Transverse colon (tissue), 4 donors: ENCODE data around the gene BDKRB1. TPM values are rescaled to one million over a fixed set of nuclear protein-coding genes. Genes with fewer than 3 reads are reported as not detected.
A peak's percentile ranks its signal among the peaks of the same experiment; 100 is the strongest.
"Not testable (repeated sequence)": the region's sequence is repeated elsewhere in the genome, so short reads cannot be mapped to it uniquely, and the experiment has no call there.

Source experiments
- DNase-seq: peaks from one replicate; pipeline ENCODE4 v3.0.0-alpha.2; 2019
- H3K27ac ChIP-seq, 4 donors: fragments of 200-600 bp; sonication (generic); 2 replicates each; pipeline ENCODE4 v1.5.1; 2016 to 2018; ENCODE audit warnings: inconsistent platforms in 4 of 4
- H3K27me3 ChIP-seq: fragments of 200-600 bp; sonication (generic); 2 replicates; pipeline ENCODE4 v1.5.1; 2017; ENCODE audit warnings: inconsistent platforms
- H3K36me3 ChIP-seq, 4 donors: fragments of 200-600 bp; sonication (generic); 2 replicates each; pipeline ENCODE4 v1.5.1; 2017 to 2019; ENCODE audit warnings: inconsistent platforms in 4 of 4
- H3K4me1 ChIP-seq, 4 donors: fragments of 200-600 bp; sonication (generic); 2 replicates each; pipeline ENCODE4 v1.5.1; 2017 to 2020; ENCODE audit warnings: inconsistent platforms in 4 of 4
- H3K4me3 ChIP-seq, 4 donors: fragments of 200-600 bp; sonication (generic); 1 replicate in 1 of 4; 2 replicates in 3 of 4; pipeline versions ENCODE4 v1.5.1 to v1.6.1; 2017 to 2019; ENCODE audit warnings: inconsistent platforms in 4 of 4
- H3K9me3 ChIP-seq, 2 donors: fragments of 200-600 bp; sonication (generic); 2 replicates each; pipeline ENCODE4 v1.5.1; 2017 to 2019; ENCODE audit warnings: inconsistent platforms in 2 of 2
- CTCF ChIP-seq, 5 experiments: fragments of 200-600 bp in 3 of 5; fragments of 450-650 bp in 2 of 5; sonication (generic) in 3 of 5; IDR thresholded peaks; 1 replicate in 2 of 5; 2 replicates in 3 of 5; pipeline ENCODE4 v1.5.1; 2016 to 2017; ENCODE audit warnings: antibody characterized with exemption in 5 of 5, inconsistent platforms in 3 of 5, mild to moderate bottlenecking in 2 of 5, moderate library complexity in 1 of 5
- EP300 ChIP-seq: sonication (generic); formaldehyde crosslinking; IDR thresholded peaks from one replicate; pipeline ENCODE4 v1.6.1; 2017; ENCODE audit warnings: antibody characterized with exemption, low read depth
- POLR2A ChIP-seq: fragments of 450-650 bp; IDR thresholded peaks from one replicate; pipeline ENCODE4 v1.6.1; 2016; ENCODE audit warnings: antibody characterized with exemption, mild to moderate bottlenecking, moderate library complexity
- POLR2AphosphoS5 ChIP-seq, 3 donors: sonication (generic); formaldehyde crosslinking; IDR thresholded peaks; one replicate each; pipeline ENCODE4 v1.6.1; 2016; ENCODE audit warnings: antibody characterized with exemption in 3 of 3
- WGBS, 2 donors: methylation state at CpG; one replicate each; pipeline ENCODE4 v1.1.5; 2018; ENCODE audit warnings: low coverage in 1 of 2; 5-methylcytosine and 5-hydroxymethylcytosine counted together
- in situ Hi-C, 4 donors: fragments of 200-750 bp; cut with MboI; loops; one replicate each; pipeline versions ENCODE4 v1.15.0 to v1.15.1; 2017; ENCODE audit warnings: low sequenced_read_pairs in 3 of 4, low pct_ligation_motif_present in 1 of 4, low pct_unique_long_range_greater_than_20kb in 1 of 4
- intact Hi-C: fragments of 100-400 bp; cut with DNase I; formaldehyde crosslinking; loops from one replicate; pipeline ENCODE4 v1.15.1; 2023; ENCODE audit warnings: low total_unique reads
- total RNA-seq, 4 donors: library from RNA; depleted of rRNA; stranded (reverse); fragments of >200 nt; gene quantifications; one replicate each; pipeline ENCODE4 v1.1.0, GENCODE V29; 2016

Gene BDKRB1
- total RNA-seq, 4 donors from 2014 or later, result 1.1 to 4.4 (median 2.3) TPM

GRCh38 chr14:96243785-96244184 lies 12.2 kb upstream of the BDKRB1 start:
- H3K4me3 ChIP-seq, result no peak overlapping the region
- WGBS, 2 donors, result 50 to 80% methylated on average over 1 to 5 of the region's 5 CpGs
- H3K9me3 ChIP-seq, result no peaks in the 10 kb centered on the region
- TF ChIP-seq POLR2AphosphoS5 (IDR thresholded peaks at IDR 0.05) (peak in 2 of 3 donors; percentile 8 to 21), CTCF (IDR thresholded peaks at IDR 0.05) (no peak), POLR2A (no peak)
- H3K27me3 ChIP-seq, result no peaks in the 10 kb centered on the region
- peaks cover 3 to 16% (median 5%) of the 10 kb centered on the region in 4 donors for H3K4me1 ChIP-seq
- no peak for DNase-seq
- no peaks in the 10 kb centered on the region for H3K36me3 ChIP-seq
- no peak overlapping the region for H3K27ac ChIP-seq
- in situ Hi-C loops (no loop called here), intact Hi-C loops (no loop called here)

DNA sequence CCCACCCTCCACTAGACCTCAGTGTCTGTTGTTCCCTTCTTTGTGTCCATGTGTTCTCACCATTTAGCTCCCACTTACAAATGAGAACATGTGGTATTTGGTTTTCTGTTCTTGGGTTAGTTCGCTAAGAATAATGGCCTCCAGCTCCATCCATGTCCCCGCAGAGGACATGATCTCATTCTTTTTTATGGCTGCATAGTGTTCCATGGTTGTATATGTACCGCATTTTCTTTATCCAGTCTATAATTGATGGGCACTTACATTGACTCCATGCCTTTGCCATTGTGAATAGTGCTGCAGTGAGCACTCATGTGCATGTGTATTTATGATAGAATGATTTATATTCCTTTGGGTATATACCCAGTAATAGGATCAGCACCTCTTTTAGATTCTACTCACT lies 10.9 kb upstream of the BDKRB1 start:
- H3K4me3 ChIP-seq, H3K27me3 ChIP-seq, intact Hi-C loops, DNase-seq, H3K36me3 ChIP-seq, in situ Hi-C loops, H3K9me3 ChIP-seq, H3K27ac ChIP-seq: not testable (repeated sequence)
- peaks cover 0 to 14% (median 5%) of the 10 kb centered on the region in 4 donors for H3K4me1 ChIP-seq
- 91 to 96% methylated on average over 3 of the region's 3 CpGs for WGBS, 2 donors

DNA sequence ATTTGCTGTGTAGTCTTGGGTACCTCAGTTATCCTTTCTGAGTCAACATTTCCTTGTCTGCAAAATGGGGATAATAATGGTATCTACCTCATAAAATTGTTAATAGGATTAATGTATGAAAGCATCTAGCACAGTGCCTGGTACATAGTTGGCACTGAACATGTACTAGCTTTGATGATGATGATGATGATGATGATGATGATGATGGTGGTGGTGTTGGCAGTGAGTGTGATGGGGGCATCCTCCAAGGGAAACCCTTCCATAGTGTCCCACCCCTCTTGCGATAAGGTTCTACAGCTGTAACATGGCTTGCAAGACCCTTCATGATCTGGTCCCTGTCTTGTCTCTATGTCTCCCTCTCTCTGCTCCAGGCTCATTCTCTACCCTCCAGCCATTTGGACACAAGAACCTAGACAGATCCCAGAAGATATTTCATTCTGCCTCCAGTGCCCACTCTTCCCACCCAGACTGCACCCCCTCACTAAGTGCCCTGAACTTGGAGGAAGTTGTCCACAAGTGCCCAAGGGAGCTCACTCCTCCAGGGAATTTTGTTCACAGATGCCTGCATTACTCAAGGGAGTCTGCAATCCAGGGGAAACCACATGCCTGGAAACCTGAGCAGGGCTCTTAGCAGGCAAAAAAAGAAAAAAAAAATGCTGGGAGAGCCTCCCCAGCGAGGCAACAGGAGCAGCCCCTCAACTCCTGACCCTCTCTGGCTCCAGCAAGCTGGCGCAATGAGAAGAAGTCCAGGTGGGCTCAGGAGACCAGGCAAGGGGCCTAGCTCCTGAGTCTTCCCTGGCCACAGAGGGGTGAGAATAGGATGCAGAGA lies 10.1 kb upstream of the BDKRB1 start:
- no peak for DNase-seq
- H3K9me3 ChIP-seq, result no peaks in the 10 kb centered on the region
- intact Hi-C loops, result no loop called here
- H3K4me1 ChIP-seq, result peaks cover 0 to 17% (median 1%) of the 10 kb centered on the region in 4 donors
- no peak overlapping the region for H3K4me3 ChIP-seq
- peak overlapping the region; percentile 12 to 31 (median 18) for H3K27ac ChIP-seq
- in situ Hi-C loops, result no loop called here
- WGBS, 2 donors, result 82 to 100% methylated on average over 1 to 3 of the region's 3 CpGs
- H3K27me3 ChIP-seq, result no peaks in the 10 kb centered on the region
- no peaks in the 10 kb centered on the region for H3K36me3 ChIP-seq
- no peak for TF ChIP-seq POLR2AphosphoS5 (IDR thresholded peaks at IDR 0.05)
- TF ChIP-seq EP300, result no peak
- no peak for TF ChIP-seq CTCF (IDR thresholded peaks at IDR 0.05)
- TF ChIP-seq POLR2A, result no peak

GRCh38 chr14:96246539-96246847 lies 9.5 kb upstream of the BDKRB1 start:
- Histone ChIP-seq H3K4me1 (peaks cover 0 to 20% (median 1%) of the 10 kb centered on the region in 4 donors), H3K27me3 (no peaks in the 10 kb centered on the region), H3K4me3 (no peak overlapping the region), H3K9me3 (no peaks in the 10 kb centered on the region), H3K27ac (peak overlapping the region in 3 of 4 donors; percentile 12 to 31 (median 17)), H3K36me3 (no peaks in the 10 kb centered on the region)
- 42% methylated on average over 1 of the region's 1 CpG; no CpG with 5 or more reads in 1 of the 2 donors for WGBS, 2 donors
- intact Hi-C loops (no loop called here), in situ Hi-C loops (no loop called here)
- DNase-seq, result no peak
- TF ChIP-seq POLR2A (no peak), CTCF (IDR thresholded peaks at IDR 0.05) (no peak), POLR2AphosphoS5 (IDR thresholded peaks at IDR 0.05) (no peak), EP300 (no peak)
